ENCODE results near the gene ZFP64. TPM values are rescaled to one million over a fixed set of nuclear protein-coding genes. Genes with fewer than 3 reads are reported as not detected.
A peak's percentile ranks its signal among the peaks of the same experiment; 100 is the strongest.

The ZFP64 gene
- total RNA-seq, 2 experiments from 2014 or later, result 10.0 to 16.7 TPM

DNA sequence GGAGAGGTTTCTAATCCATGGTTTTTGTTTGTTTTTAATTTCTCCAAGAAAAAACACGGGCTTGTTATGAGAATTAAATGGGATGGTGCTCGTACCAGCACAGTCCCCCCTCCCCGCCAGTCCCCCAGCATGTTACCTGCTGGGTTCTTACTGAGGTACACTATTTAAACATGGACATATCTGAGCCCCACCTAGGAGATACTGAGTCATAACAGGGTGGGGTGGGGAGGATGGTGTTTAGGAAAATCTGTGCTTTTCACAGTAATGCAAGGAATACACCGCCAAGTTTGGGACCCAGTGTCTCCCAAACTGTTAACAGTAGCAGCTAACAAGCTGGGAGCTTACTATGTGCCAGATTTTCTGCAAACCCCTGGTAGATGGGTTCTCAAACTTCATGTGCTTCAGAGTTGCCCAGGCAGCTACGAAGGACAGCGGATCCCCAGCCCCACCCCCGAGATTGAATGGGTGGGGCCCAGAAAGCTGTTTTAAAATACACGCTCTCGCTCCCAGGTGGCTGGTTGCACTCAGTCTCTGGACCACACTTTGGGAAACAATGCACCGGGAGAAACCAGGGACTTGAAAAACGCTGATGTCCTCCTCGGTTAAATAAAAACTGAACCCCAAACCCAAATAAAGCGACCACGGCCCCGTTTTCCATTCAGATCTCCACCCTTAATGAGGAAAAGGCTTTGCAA lies 995 bp downstream of the ZFP64 start:
- ChIA-PET CTCF (ENCODE audit: unreplicated experiment) (no interaction called here), POLR2A (interaction anchor here (0.6 kb wide), 2 partner anchors 10 to 85 kb away, joined by 4 read pairs; no protein-coding TSS in a partner anchor)
- Histone ChIP-seq H3K27ac (ENCODE audit: low read depth, low read length, poor library complexity, severe bottlenecking) (peak overlapping the region; percentile 60), H3K4me2 (ENCODE audit: low read length) (peak overlapping the region; percentile 83), H3K4me1 (ENCODE audit: insufficient read depth, low read length, poor library complexity, severe bottlenecking) (peaks cover 17% of the 10 kb centered on the region), H3K4me3 (ENCODE audit: low read depth, low read length, poor library complexity, severe bottlenecking) (peak overlapping the region; percentile 100), H3K36me3 (ENCODE audit: insufficient read depth, low read length) (peaks cover 12% of the 10 kb centered on the region), H4K20me1 (ENCODE audit: insufficient read depth, low read length) (no peaks in the 10 kb centered on the region), H3K79me2 (ENCODE audit: insufficient read depth, low read depth, low read length) (peaks cover 21% of the 10 kb centered on the region; the same call in 1 of the 2 replicates), H3K9me3 (ENCODE audit: low read length) (no peaks in the 10 kb centered on the region), H2AFZ (ENCODE audit: low read length) (peak overlapping the region; percentile 99), H3K9me2 (ENCODE audit: insufficient read depth, low read length) (no peaks in the 10 kb centered on the region)
- intact Hi-C loops (cut with micrococcal nuclease; ENCODE audit: unreplicated experiment), result no loop called here
- TF ChIP-seq CTCF (conservative IDR thresholded peaks at IDR 0.05; ENCODE audit: low read length) (no peak), EZH2phosphoT487 (IDR thresholded peaks at IDR 0.05; ENCODE audit: borderline replicate concordance, low read depth, low read length) (no peak)
- TSS peak; percentile 59 for BruUV-seq (replicated peaks)
- DNase-seq (ENCODE audit: low spot score), result peak; percentile 60

- peaks cover 64% of the 10 kb centered on the region for H3K36me3 ChIP-seq (ENCODE audit: insufficient read depth, low read length)
- no peak overlapping the region for H3K27ac ChIP-seq (ENCODE audit: low read depth, low read length, poor library complexity, severe bottlenecking)
- peaks cover 9% of the 10 kb centered on the region for H3K4me1 ChIP-seq (ENCODE audit: insufficient read depth, low read length, poor library complexity, severe bottlenecking)
- H3K4me2 ChIP-seq (ENCODE audit: low read length), result no peak overlapping the region
- TF ChIP-seq EZH2phosphoT487 (IDR thresholded peaks at IDR 0.05; ENCODE audit: borderline replicate concordance, low read depth, low read length) (no peak), CTCF (conservative IDR thresholded peaks at IDR 0.05; ENCODE audit: low read length) (no peak)
- H4K20me1 ChIP-seq (ENCODE audit: insufficient read depth, low read length), result no peaks in the 10 kb centered on the region
- DNase-seq (ENCODE audit: low spot score), result no peak
- no peaks in the 10 kb centered on the region for H3K9me2 ChIP-seq (ENCODE audit: insufficient read depth, low read length)
- CTCF ChIA-PET (ENCODE audit: unreplicated experiment), result no interaction called here
- H3K4me3 ChIP-seq (ENCODE audit: low read depth, low read length, poor library complexity, severe bottlenecking), result no peak overlapping the region
- BruUV-seq (replicated peaks), result no TSS peak
- no peaks in the 10 kb centered on the region for H3K79me2 ChIP-seq (ENCODE audit: insufficient read depth, low read depth, low read length)
- POLR2A ChIA-PET, result no interaction called here
- H3K9me3 ChIP-seq (ENCODE audit: low read length), result no peaks in the 10 kb centered on the region
- H2AFZ ChIP-seq (ENCODE audit: low read length), result no peak overlapping the region
- intact Hi-C loops (cut with micrococcal nuclease; ENCODE audit: unreplicated experiment), result no loop called here
Measured at GRCh38 chr20:52181766-52182165, 9.8 kb downstream of the ZFP64 start.

GRCh38 chr20:52180180-52180840 lies 11.3 kb downstream of the ZFP64 start:
- POLR2A ChIA-PET, result interaction anchor here (0.6 to 0.9 kb wide), 5 partner anchors 10 to 1433 kb away, joined by 3 to 6 read pairs (median 6); no protein-coding TSS in a partner anchor
- Histone ChIP-seq H3K9me3 (ENCODE audit: low read length) (no peaks in the 10 kb centered on the region), H3K79me2 (ENCODE audit: insufficient read depth, low read depth, low read length) (no peaks in the 10 kb centered on the region), H3K4me2 (ENCODE audit: low read length) (no peak overlapping the region), H3K27ac (ENCODE audit: low read depth, low read length, poor library complexity, severe bottlenecking) (no peak overlapping the region), H3K4me1 (ENCODE audit: insufficient read depth, low read length, poor library complexity, severe bottlenecking) (peaks cover 9% of the 10 kb centered on the region), H3K4me3 (ENCODE audit: low read depth, low read length, poor library complexity, severe bottlenecking) (no peak overlapping the region), H4K20me1 (ENCODE audit: insufficient read depth, low read length) (no peaks in the 10 kb centered on the region), H3K36me3 (ENCODE audit: insufficient read depth, low read length) (peaks cover 55% of the 10 kb centered on the region), H3K9me2 (ENCODE audit: insufficient read depth, low read length) (no peaks in the 10 kb centered on the region), H2AFZ (ENCODE audit: low read length) (no peak overlapping the region)
- no TSS peak for BruUV-seq (replicated peaks)
- DNase-seq (ENCODE audit: low spot score), result no peak
- TF ChIP-seq EZH2phosphoT487 (IDR thresholded peaks at IDR 0.05; ENCODE audit: borderline replicate concordance, low read depth, low read length) (no peak), CTCF (conservative IDR thresholded peaks at IDR 0.05; ENCODE audit: low read length) (no peak)
- intact Hi-C loops (cut with micrococcal nuclease; ENCODE audit: unreplicated experiment), result no loop called here
- CTCF ChIA-PET (ENCODE audit: unreplicated experiment), result no interaction called here

All from OCI-LY7 (cell line).